NT2/D1 (cell line): ENCODE measurements around the gene DNASE2.

Source experiments
- DNase-seq: peaks from one replicate; pipeline ENCODE4 v3.0.0-alpha.2; 2011; ENCODE audit warnings: low read depth, low spot score
- H3K27me3 ChIP-seq: 2 replicates; pipeline ENCODE4 v1.6.0; 2011; ENCODE audit warnings: mild to moderate bottlenecking; ENCODE audit not compliant: insufficient read length, insufficient read depth
- H3K36me3 ChIP-seq: 2 replicates; pipeline ENCODE4 v1.6.1; 2011; ENCODE audit warnings: mild to moderate bottlenecking, low read length, mixed read lengths; ENCODE audit not compliant: insufficient read depth, insufficient read length
- H3K4me1 ChIP-seq: 2 replicates; pipeline ENCODE4 v1.5.1; 2011; ENCODE audit not compliant: insufficient read depth, insufficient read length
- H3K4me3 ChIP-seq: 2 replicates; pipeline ENCODE4 v1.5.1; 2011; ENCODE audit warnings: low read depth; ENCODE audit not compliant: insufficient read length
- H3K9ac ChIP-seq: 2 replicates; pipeline ENCODE4 v1.6.0; 2011; ENCODE audit warnings: low read depth; ENCODE audit not compliant: insufficient read length
- H3K9me3 ChIP-seq: 2 replicates; pipeline ENCODE4 v1.5.1; 2011; ENCODE audit warnings: mild to moderate bottlenecking, low read length; ENCODE audit not compliant: insufficient read depth
- SUZ12 ChIP-seq: IDR thresholded peaks from 2 replicates; pipeline ENCODE4 v1.6.1; 2011; ENCODE audit not compliant: insufficient read length, insufficient read depth; ENCODE audit errors: extremely low read depth
- YY1 ChIP-seq: IDR thresholded peaks from 2 replicates; pipeline ENCODE4 v1.6.1; 2011; ENCODE audit not compliant: insufficient read length, insufficient read depth
- ZNF274 ChIP-seq: IDR thresholded peaks from 2 replicates; pipeline ENCODE4 v1.6.1; 2011; ENCODE audit warnings: mild to moderate bottlenecking, low read depth, low read length

DNASE2 gene

DNA sequence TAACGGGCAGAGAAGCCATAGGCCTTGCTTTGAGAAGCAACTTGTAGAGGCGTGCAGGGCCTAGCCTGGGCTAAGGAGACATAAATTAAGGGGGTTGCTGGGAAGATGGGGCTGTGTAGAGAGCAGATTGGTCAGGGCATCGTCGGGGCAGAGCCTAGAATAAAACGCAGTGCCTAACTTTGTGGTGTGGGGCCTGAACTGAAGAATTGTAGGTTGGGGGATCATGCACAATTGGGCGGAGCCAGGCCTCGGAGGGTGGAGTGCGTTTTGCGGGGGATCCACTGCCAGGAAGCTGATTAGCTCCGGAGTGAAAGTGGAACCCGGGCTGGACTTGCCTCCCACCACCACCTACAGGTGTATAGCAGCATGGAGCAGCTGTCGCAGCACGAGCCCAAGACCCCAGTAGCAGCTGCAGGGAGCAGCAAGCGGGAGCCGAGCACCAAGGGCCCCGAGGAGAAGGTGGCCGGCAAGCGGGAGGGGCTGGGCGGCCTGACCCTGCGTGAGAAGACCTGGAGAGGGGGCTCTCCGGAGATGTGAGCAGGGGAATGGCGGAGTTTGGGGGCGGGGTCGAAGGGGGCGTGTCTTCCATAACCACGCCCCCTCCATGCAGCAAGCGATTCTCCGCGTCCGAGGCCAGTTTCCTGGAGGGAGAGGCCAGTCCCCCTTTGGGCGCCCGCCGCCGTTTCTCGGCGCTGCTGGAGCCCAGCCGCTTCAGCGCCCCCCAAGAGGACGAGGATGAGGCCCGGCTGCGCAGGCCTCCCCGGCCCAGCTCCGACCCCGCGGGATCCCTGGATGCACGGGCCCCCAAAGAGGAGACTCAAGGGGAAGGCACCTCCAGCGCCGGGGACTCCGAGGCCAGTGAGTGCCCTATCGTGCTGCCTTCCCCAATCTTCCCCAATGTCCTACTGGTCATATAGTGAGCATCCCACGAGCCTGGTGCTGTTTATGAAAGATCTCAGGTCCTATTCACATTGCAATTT is 13.8 kb downstream of the DNASE2 start:
- peak overlapping the region; percentile 52 for H3K4me3 ChIP-seq
- peak; percentile 79 for DNase-seq
- no peaks in the 10 kb centered on the region for H3K9me3 ChIP-seq
- peak overlapping the region; percentile 72 for H3K9ac ChIP-seq
- no peak for TF ChIP-seq SUZ12
- TF ChIP-seq YY1: no peak
- TF ChIP-seq ZNF274: no peak
- H3K27me3 ChIP-seq: peaks cover 49% of the 10 kb centered on the region
- H3K36me3 ChIP-seq: no peaks in the 10 kb centered on the region
- H3K4me1 ChIP-seq: peaks cover 20% of the 10 kb centered on the region

DNA sequence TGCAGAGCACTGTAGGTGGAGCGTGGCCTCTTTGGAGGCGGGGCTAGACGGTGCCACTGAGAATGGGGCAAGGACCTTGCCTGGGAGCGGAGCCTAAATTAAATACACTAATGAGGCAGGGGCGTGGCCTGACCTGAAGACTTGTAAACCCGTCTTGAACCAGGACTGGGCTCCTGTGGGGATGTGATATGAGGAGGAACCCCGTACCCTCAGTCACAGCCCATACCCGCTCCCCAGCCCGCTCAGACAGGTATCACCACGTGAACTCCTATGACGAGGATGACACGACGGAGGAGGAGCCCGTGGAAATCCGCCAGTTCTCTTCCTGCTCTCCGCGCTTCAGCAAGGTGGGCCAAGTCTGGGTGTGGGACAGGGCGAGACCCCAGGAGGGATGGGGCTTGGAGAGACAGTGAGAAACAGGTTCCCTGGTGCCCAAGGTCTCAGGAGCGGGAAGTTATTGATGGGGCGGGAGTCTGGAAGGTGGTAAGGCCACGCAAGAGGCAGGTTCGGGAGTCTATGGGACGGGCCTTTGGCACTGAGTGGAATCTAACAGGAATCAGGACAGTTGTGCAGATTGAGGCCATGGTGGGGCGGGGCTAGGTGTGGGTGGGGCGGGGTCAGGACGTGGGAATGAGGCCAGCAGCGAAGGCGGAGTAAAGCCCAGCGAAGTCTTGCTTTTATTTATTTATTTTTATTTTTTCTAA is 14.7 kb downstream of the DNASE2 start:
- DNase-seq: no peak

DNA sequence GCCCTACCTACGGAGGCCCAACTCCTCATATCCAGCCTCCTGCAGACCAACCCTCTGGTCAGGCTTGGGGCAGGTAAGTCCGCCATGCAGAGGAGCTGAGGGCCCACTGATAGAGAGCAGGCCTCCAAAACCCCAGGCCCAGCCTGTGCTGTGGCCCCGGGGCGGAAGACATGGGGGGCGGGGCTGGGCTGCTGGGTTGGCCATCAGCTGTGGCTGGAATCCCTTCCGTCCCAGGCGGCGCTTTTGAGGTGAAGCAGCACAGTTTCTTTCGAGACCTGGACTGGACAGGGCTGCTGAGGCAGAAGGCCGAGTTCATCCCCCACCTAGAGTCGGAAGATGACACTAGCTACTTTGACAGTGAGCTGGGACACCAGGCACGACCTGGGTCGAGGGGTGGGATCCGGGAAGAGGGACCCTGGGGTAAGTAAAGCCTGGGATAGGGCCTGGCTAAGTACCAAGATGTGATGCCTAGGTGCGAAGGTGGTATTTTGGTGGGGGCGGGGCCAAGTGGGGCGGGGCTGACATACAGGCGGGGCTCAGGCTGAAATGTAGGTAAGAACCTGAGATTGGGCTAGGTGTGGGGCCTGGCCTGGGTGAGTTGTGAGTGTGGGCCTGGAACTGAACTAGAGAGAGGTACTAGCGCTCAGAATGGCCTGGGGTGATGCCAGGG is 15.4 kb downstream of the DNASE2 start:
- Histone ChIP-seq H3K4me1 (peaks cover 19% of the 10 kb centered on the region), H3K36me3 (no peaks in the 10 kb centered on the region), H3K9me3 (no peaks in the 10 kb centered on the region), H3K27me3 (peaks cover 54% of the 10 kb centered on the region), H3K4me3 (no peak overlapping the region), H3K9ac (no peak overlapping the region)
- peak; percentile 22 for TF ChIP-seq YY1
- no peak for TF ChIP-seq ZNF274
- TF ChIP-seq SUZ12: no peak
- DNase-seq: no peak

More for the DNA sequence above, 14.7 kb downstream of the DNASE2 start:
- Histone ChIP-seq H3K4me3 (peak overlapping the region; percentile 52), H3K9ac (no peak overlapping the region), H3K9me3 (no peaks in the 10 kb centered on the region), H3K27me3 (peaks cover 54% of the 10 kb centered on the region), H3K36me3 (no peaks in the 10 kb centered on the region), H3K4me1 (peaks cover 20% of the 10 kb centered on the region)
- TF ChIP-seq SUZ12: no peak
- no peak for TF ChIP-seq YY1
- no peak for TF ChIP-seq ZNF274

DNA sequence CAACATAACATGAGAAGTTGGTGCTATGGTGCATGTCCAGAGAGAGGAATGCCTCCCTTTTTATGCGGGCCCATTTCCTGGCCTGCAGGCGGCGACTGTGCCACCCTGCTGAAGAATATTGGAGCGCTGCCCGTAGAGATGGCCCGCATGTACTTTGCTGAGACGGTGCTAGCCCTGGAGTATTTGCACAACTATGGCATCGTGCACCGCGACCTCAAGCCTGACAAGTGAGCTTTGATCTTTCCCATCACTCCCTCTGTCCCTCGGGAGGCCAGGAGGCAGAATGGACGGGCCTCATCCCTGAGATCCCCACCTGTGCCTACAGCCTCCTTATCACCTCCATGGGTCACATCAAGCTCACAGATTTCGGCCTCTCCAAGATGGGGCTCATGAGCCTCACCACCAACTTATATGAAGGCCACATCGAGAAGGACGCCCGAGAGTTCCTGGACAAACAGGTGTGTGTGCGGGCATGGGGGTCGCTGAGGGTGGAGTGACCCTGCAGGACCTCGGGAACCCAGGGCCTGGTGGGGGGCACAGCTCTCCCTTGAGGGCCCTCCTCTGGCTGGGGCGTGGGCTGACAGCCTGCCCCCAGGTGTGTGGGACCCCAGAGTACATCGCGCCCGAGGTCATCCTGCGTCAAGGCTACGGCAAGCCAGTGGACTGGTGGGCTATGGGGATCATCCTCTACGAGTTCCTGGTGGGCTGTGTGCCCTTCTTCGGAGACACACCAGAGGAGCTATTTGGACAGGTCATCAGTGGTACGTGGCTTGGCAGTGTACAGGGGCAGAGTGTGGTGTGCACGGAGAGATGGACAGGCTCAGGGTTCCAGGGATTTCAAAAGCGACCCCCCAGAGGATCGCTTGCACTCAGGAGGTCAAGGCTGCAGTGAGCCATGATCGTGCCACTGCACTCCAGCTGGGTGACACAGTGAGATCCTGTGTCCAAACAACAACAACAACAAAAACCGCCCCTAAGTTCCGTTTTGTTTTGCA is 16.2 kb downstream of the DNASE2 start:
- no peaks in the 10 kb centered on the region for H3K36me3 ChIP-seq
- DNase-seq: no peak

DNA sequence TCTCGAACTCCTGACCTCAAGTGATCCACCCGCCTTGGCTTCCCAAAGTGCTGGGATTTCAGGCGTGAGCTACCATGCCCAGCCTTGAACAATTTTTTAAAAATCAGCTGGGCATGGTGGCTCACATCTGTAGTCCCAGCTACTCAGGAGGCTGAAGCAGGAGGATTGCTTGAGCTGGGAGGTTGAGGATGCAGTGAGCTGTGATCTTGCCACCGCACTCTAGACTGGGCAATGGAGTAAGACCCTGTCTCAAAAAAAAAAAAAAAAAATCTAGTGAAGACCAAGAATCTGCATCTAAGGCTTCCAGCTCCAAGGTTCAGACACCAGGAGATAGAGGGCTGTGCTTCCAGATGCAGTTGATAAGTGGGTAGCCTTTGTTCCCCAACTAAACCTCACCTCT is 17.1 kb downstream of the DNASE2 start:
- DNase-seq: no peak
- no peak overlapping the region for H3K4me3 ChIP-seq
- peaks cover 53% of the 10 kb centered on the region for H3K27me3 ChIP-seq
- TF ChIP-seq YY1: no peak
- TF ChIP-seq SUZ12: no peak
- TF ChIP-seq ZNF274: no peak
- H3K36me3 ChIP-seq: no peaks in the 10 kb centered on the region
- no peaks in the 10 kb centered on the region for H3K9me3 ChIP-seq
- peaks cover 18% of the 10 kb centered on the region for H3K4me1 ChIP-seq
- H3K9ac ChIP-seq: no peak overlapping the region

More for the DNA sequence above, 16.2 kb downstream of the DNASE2 start:
- Histone ChIP-seq H3K27me3 (peaks cover 54% of the 10 kb centered on the region), H3K4me1 (peaks cover 18% of the 10 kb centered on the region), H3K9ac (no peak overlapping the region), H3K9me3 (no peaks in the 10 kb centered on the region), H3K4me3 (no peak overlapping the region)
- no peak for TF ChIP-seq SUZ12
- no peak for TF ChIP-seq ZNF274
- TF ChIP-seq YY1: no peak

DNA sequence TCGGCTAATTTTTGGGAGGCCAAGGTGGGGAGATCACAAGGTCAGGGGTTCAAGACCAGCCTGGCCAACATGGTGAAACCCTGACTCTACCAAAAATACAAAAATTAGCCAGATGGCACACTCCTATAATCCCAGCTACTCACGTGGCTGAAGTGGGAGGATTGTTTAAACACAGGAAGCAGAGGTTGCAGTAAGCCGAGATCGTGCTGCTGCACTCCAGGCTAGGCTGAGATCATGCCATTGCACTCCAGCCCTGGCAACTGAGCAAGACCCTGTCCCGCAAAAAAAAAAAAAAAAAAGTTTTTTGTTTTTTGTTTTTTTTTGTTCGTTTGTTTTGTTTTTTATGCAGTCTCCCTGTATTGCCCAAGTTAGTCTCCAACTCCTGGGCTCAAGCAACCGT is 21.7 kb downstream of the DNASE2 start:
- peaks cover 25% of the 10 kb centered on the region for H3K27me3 ChIP-seq
- no peak for TF ChIP-seq ZNF274
- no peak for TF ChIP-seq YY1
- no peak for TF ChIP-seq SUZ12

More for the DNA sequence above, 21.7 kb downstream of the DNASE2 start:
- Histone ChIP-seq H3K4me1 (no peaks in the 10 kb centered on the region), H3K9me3 (no peaks in the 10 kb centered on the region), H3K9ac (no peak overlapping the region), H3K4me3 (no peak overlapping the region), H3K36me3 (no peaks in the 10 kb centered on the region)
- no peak for DNase-seq
